GM18909 (cell line): Measurements from ENCODE around the gene CAPN10.
"Not testable (repeated sequence)": the region's sequence is repeated elsewhere in the genome, so short reads cannot be mapped to it uniquely, and the experiment has no call there.

Experiments used
- ATAC-seq: cut with Tn5 transposase; IDR thresholded peaks from one replicate; pipeline ENCODE4 v1.9.1; 2021; ENCODE audit warnings: mild to moderate bottlenecking; ENCODE audit not compliant: unreplicated experiment, poor library complexity

Gene CAPN10

GRCh38 chr2:240599141-240599583 lies 12.6 kb downstream of the CAPN10 start:
- no peak for ATAC-seq

GRCh38 chr2:240600451-240600961 lies 14.0 kb downstream of the CAPN10 start:
- ATAC-seq = no peak

GRCh38 chr2:240601061-240601830 lies 14.7 kb downstream of the CAPN10 start:
- no peak for ATAC-seq

DNA sequence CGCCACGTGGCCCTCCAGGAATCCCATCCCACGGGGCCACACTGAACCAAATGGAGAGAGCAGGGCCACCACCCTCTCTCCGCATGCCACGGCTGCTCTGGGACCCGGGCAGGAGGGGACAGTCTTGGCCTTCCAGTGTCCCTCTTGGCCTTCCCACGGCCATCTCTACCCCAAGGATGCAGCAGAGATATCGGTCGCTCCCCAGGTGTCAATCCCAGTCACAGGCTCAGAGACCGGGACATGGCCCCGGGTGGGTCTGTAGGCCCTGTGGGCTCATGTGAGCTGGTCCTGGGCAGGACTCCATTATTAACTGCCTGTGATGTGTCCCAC lies 15.3 kb downstream of the CAPN10 start:
- no peak for ATAC-seq

- ATAC-seq = no peak
These were observed 15.9 kb downstream of the CAPN10 start for GRCh38 chr2:240602266-240603050.

DNA sequence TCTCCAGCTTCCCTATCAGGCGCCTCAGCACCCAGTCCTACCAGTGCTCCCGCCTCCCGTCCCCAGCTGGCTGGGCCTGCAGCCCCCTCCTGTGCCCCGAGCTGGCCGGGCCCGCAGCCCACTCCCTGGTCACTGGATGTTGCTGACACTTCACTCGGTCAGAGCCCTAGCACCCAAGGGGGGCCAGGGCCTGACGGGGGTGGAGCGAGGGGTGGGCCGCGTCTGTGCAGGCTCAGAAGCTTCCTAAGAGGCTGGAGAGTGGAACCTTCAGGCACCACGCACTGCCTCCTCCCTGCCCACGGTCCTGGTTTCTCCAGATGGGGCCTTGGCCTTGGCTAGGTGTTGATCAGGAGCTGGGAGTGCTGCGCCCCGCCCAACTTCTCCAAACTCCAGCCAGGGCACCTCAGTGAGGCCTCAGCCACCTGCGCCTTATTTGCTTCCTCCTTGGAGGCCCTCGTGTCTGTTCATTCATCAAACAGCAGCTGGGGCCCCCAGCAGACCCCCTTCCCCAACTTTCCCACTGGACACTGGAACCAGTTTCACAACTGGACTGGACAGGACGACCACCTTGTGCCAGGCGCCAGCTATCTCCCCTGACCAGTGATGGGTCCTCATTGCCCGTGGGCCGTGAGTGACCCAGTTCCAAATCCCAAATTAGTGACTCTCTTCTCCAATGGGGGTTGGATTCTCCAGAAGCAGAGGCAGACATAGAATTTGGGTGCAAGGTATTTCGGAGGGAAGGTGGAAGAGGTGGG lies 16.7 kb downstream of the CAPN10 start:
- no peak for ATAC-seq

- ATAC-seq = no peak
These were observed 17.3 kb downstream of the CAPN10 start for GRCh38 chr2:240603846-240604245.

DNA sequence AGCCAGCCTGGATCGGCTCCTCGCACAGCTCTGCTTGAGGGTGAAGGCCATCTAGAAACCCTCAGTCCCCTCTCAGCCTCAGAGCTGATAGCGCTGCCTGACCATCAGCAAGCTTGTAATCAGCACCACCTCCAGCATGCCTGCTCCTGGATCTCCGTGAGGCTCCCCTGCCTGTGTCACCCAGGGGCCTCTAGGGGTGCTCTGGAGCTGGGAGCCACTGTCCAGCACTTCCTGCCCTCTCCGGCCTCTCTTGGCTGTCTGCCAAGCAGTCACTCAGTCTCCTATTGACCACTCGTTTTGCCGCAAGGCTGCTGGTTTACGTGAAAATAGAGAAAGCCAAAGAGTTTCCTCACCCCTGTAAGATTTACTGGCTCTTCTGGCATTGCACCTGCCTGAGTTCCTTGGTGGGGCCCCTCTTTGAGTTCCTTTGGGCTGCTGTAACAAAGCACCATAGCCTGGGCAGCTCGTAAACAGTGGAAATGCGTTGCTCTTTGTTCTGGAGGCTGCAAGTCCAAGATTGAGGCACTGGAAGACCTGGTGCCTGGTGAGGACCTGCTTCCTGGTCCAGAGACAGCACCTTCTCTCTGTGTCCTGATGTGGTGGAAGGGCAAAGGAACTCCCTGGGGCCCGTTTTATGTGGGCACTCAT lies 17.9 kb downstream of the CAPN10 start:
- ATAC-seq = no peak

DNA sequence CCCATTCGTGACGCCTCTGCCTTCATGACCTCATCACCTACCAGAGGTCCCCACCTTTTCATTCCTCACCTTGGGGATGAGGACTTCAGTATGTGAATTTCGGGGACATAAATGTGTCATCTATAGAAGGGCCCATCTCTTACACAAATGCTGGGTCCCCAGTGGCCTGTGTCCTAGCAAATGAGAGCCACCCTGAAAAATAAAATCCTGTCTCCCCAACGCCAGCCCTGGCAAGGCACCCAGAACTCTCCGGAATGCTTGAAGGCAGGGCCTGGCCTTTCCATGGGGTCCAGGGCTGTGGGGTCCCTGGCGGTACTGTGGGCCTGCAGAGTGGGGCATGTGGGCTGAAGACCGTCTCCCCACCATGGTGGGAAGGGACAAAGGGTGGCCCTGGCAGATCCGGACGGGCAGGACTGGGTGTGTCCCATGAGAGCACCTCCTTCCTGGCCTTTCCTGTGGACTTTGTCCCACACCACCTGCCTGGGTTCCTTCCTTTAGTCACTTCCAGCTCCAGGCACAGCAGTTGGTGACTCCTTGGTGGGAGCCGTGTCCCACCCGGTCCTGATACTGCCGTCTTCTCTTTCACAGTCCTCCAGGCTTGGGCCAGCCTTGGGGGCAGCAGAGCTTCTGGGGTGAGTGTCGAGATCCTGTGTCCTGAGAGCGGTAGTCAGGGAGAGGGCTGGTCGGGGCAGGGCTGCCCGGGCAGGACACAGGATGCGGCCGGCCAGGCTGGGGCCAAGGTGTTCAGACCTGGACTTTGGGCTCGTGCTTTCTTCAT lies 18.6 kb downstream of the CAPN10 start:
- no peak for ATAC-seq

DNA sequence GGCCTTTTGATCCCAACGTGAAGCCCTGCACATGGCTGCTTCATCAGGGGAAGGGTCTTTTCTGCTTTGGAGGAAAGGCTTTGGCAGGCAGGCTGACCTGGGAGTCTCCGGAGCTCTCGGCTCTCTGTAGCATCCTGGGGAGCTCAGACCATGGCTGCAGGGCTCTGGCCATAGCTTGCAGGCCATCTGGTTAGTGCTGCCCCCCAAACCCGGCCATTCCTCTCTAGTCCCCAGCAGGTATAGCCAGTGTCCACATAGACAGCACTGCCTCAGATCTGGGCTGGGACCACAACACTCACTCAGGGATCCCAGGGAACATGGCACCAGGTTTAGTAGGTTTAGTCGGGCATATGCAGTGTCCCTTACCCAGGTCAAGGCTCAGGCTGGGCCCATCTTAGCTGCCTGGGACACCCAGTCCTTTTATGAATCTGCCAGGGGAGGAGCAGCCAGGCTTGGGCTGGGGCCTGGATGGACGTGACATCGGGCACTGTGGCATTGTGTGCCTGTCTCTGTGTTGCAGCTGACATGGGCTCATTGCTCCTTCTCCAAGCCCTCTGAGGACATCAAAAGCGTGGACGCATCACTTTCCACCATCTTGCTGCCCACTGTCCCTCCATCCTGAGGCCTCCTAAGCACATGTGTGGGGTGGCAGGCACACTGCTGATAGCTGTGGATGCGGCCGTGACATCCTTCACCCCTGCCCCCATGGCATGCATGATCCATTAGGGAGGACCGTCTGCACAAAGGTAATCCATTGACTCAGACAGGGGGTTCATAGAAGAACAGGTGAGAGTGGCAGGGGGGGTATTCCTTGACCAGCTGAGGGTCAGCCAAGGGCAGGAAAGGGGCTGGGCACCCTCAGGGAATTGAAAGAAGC lies 19.6 kb downstream of the CAPN10 start:
- no peak for ATAC-seq

DNA sequence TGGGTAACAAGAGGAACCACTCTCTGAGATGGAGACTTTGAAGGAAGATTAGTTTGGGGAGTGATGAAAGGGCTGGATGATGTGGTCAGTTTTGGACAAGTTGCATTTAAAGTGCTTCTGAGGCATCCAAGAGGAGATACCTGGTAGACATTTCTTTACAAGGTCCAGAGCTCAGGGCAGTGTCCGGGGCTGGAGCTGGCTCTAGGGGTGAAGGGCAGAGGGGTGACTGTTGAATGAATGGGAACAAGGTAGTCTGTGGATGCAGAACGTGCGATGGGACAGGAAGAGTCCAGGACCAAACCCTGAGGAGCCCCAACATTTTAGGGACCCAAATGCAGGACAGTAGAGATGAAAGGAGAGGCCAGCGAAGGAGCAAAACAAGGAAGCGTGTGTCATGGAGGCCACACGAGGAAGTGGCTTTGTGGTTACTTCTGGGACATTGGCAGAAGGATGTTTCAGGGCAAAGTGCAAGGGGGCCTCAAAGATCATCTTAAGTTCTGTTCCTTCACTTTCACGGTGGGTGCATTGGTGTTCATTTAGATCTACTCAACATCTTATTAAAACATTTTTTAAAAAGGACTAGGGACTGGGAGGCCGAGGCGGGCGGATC lies 25.2 kb downstream of the CAPN10 start:
- no peak for ATAC-seq

DNA sequence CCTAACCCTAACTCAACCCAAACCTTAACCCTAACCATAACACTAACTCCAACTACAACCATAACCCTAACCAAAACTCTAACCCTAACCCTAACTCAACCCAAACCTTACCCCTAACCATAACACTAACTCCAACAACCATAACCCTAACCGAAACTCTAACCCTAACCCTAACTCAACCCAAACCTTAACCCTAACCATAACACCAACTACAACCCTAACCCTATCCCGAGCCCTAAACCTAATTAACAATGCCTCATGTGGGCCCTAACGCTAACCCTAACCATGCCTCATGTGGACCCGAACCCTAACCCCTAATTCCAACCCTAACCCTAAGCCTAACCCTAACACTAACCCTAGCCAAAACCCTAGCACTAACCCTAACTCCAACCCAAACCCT lies 27.2 kb downstream of the CAPN10 start:
- no peak for ATAC-seq

DNA sequence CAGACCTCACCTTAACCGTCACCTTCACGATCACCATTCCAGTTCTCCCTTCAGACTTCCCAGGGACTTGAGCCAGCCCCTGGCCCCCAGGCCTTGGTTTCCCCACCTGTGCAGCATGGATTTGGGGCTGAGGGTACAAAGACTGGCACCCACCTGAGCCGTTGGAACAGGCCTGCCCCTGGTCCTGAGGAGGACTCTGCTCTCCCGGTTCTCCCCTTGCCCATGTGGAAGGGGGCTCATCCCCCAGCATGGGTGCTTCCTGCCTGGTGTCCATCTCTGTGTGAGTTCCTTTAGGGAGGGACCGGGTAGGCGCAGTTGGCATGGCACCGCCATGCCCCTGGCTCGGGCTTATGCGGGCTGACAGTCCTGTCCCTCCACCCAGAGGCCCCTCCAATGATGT lies 27.9 kb downstream of the CAPN10 start:
- no peak for ATAC-seq

- no peak for ATAC-seq
These were observed 28.9 kb downstream of the CAPN10 start for GRCh38 chr2:240615396-240615795.

GRCh38 chr2:240615820-240616547 lies 29.4 kb downstream of the CAPN10 start:
- ATAC-seq = no peak

DNA sequence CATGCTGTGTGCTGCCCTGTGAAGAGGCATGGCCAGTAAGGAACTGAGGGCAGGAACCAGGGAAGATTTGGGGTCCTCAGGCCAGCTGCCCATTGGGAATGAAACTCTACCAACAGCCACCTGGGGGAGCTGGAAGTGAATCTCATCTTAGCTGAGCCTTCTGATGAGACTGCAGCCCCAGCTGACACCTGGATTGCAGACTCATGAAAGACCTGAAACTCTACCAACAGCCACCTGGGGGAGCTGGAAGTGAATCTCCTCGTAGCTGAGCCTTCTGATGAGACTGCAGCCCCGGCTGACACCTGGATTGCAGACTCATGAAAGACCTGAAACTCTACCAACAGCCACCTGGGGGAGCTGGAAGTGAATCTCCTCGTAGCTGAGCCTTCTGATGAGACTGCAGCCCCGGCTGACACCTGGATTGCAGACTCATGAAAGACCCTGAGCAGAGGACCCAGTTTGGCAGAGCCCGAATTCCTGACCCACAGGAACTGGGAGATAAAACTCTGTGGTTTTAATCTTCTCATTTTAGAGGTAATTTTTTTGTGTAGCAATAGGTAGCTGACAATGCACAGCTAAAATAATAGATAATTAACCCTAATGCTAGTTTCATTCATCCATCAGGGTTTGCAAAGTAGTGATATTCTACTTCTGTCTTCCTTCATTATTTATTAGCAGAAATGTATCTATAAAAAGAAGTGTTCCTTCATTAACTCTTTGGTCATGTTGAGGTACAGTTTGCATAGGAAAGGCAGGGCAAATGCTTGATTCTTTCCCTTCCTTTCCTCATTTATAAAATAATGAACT lies 30.5 kb downstream of the CAPN10 start:
- not testable (repeated sequence) for ATAC-seq

DNA sequence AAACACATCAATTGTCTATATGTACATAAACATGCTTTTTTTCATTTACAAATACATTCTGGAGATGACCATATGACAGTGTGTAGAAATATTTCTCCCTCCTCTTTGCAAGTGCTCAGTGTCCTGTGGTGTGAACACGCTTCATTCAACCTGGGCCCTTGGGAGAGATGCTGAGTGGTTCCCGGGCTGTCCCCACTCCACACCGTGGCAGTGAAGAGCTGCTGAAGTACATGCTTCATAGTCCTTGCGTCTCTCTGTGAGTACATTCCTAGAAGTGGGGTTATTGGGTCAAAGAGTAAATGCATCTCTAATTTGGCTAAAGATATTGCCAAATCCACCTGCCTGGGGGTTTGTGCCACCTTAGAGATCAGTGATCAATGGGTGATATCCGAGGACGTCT lies 32.2 kb downstream of the CAPN10 start:
- no peak for ATAC-seq
